HFF-Myc (cell line): Measurements from ENCODE around the gene FOXC2.
A peak's percentile ranks its signal among the peaks of the same experiment; 100 is the strongest.

Experiments
- DNase-seq: peaks from one replicate; pipeline ENCODE4 v3.0.0-alpha.2; 2011; ENCODE audit warnings: low read depth; ENCODE audit errors: extremely low read depth
- H3K4me3 ChIP-seq: replicated peaks from 2 replicates; pipeline ENCODE4 v1.5.1; 2011; ENCODE audit warnings: low read depth, mild to moderate bottlenecking, control low read depth, low read length
- CTCF ChIP-seq: IDR thresholded peaks from 2 replicates; pipeline ENCODE4 v1.5.1; 2012; ENCODE audit warnings: mild to moderate bottlenecking, low read depth, low read length, control low read depth; ENCODE audit errors: missing control alignments

Gene FOXC2

GRCh38 chr16:86556576-86556975, 10.1 kb upstream of the FOXC2 start:
- TF ChIP-seq CTCF = no peak
- no peak for DNase-seq
- H3K4me3 ChIP-seq = no peak overlapping the region

GRCh38 chr16:86557587-86557986, 9.0 kb upstream of the FOXC2 start:
- H3K4me3 ChIP-seq = no peak overlapping the region
- TF ChIP-seq CTCF = no peak
- no peak for DNase-seq

- DNase-seq = no peak
- no peak for TF ChIP-seq CTCF
- no peak overlapping the region for H3K4me3 ChIP-seq
Measured at GRCh38 chr16:86558355-86559193, 8.1 kb upstream of the FOXC2 start.

GRCh38 chr16:86559802-86560305, 6.8 kb upstream of the FOXC2 start:
- DNase-seq = no peak
- TF ChIP-seq CTCF = no peak
- no peak overlapping the region for H3K4me3 ChIP-seq

GRCh38 chr16:86562356-86562755, 4.3 kb upstream of the FOXC2 start:
- H3K4me3 ChIP-seq = no peak overlapping the region
- no peak for DNase-seq
- TF ChIP-seq CTCF = no peak

GRCh38 chr16:86563469-86564345, 2.9 kb upstream of the FOXC2 start:
- peak; percentile 100 for TF ChIP-seq CTCF
- H3K4me3 ChIP-seq = peak overlapping the region; percentile 16
- DNase-seq = peak; percentile 79
